ENCODE data around the gene CFAP99.

DNA sequence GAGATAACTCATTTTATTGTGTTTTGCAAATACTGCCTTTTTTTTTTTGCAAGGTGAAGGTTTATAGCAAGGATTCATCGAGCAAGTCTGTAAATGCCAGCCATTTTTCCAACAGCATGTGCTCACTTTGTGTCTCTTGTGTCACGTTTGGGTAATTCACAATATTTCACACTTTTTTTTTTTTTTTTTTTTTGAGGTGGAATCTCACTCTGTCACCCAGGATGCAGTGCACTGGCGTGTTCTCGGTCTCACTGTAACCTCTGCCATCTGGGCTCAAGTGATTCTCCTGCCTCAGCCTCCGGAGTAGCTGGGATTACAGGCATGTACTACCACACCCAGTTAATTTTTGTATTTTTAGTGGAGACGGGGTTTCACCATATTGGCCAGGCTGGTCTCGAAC is 52.0 kb downstream of the CFAP99 start:
- TF ChIP-seq, protein P1, sequence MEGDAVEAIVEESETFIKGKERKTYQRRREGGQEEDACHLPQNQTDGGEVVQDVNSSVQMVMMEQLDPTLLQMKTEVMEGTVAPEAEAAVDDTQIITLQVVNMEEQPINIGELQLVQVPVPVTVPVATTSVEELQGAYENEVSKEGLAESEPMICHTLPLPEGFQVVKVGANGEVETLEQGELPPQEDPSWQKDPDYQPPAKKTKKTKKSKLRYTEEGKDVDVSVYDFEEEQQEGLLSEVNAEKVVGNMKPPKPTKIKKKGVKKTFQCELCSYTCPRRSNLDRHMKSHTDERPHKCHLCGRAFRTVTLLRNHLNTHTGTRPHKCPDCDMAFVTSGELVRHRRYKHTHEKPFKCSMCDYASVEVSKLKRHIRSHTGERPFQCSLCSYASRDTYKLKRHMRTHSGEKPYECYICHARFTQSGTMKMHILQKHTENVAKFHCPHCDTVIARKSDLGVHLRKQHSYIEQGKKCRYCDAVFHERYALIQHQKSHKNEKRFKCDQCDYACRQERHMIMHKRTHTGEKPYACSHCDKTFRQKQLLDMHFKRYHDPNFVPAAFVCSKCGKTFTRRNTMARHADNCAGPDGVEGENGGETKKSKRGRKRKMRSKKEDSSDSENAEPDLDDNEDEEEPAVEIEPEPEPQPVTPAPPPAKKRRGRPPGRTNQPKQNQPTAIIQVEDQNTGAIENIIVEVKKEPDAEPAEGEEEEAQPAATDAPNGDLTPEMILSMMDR (conservative IDR thresholded peaks at IDR 0.05; ENCODE audit: low read depth, low read length) = no peak
- TF ChIP-seq SMC3 (IDR thresholded peaks at IDR 0.05; ENCODE audit: low read depth, low read length) = no peak
- no peak for TF ChIP-seq CEBPB (IDR thresholded peaks at IDR 0.05; ENCODE audit: low read depth, low read length)
- TF ChIP-seq MAZ (IDR thresholded peaks at IDR 0.05; ENCODE audit: borderline replicate concordance, low read depth, low read length) = no peak
- no peak for TF ChIP-seq POLR2A (IDR thresholded peaks at IDR 0.05; ENCODE audit: low read depth, low read length)
- TF ChIP-seq RCOR1 (IDR thresholded peaks at IDR 0.05; ENCODE audit: insufficient replicate concordance, low read length) = no peak

Measured in IMR-90 (cell line).